Right lung (tissue), 10 donors: ENCODE data around the gene TAF9. TPM values are rescaled to one million over a fixed set of nuclear protein-coding genes. Genes with fewer than 3 reads are reported as not detected.
"Not testable (repeated sequence)": the region's sequence is repeated elsewhere in the genome, so short reads cannot be mapped to it uniquely, and the experiment has no call there.

Source experiments
- DNase-seq, 2 donors: peaks; one replicate each; pipeline ENCODE4 v3.0.0-alpha.2; 2013
- long read RNA-seq, 8 donors: transcript quantifications; one replicate each; lab custom pipeline, GENCODE V29; 2026
- polyA plus RNA-seq, 5 donors: library from polyadenylated mRNA; unstranded; fragments of 120-200 nt; gene quantifications; one replicate each; pipeline versions ENCODE4 v1.2.1 to v1.2.3, GENCODE V29; 2013; ENCODE audit warnings: inconsistent platforms in 1 of 5, low replicate concordance in 1 of 5; ENCODE audit not compliant: insufficient read length in 5 of 5, insufficient read depth in 1 of 5

TAF9 gene, protein sequence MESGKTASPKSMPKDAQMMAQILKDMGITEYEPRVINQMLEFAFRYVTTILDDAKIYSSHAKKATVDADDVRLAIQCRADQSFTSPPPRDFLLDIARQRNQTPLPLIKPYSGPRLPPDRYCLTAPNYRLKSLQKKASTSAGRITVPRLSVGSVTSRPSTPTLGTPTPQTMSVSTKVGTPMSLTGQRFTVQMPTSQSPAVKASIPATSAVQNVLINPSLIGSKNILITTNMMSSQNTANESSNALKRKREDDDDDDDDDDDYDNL
- polyA plus RNA-seq, result 10 to 100 TPM; 50.6 to 66.3 (median 51.8) TPM
- long read RNA-seq, donor 1, transcript TAF9-205 (2 exons, 1,331 nt), result minor isoform, 6 of 57 reads
- long read RNA-seq, donor 1, transcript TAF9-201 (3 exons, 1,283 nt), result major isoform, 46 of 57 reads
- long read RNA-seq, donor 1, partial matches to known transcripts, result 0 of 57 reads
- long read RNA-seq, donor 1, other reads (novel, unspliced or antisense), result 0 of 57 reads
- long read RNA-seq, donor 2, transcript TAF9-201 (3 exons, 1,283 nt), result major isoform, 21 of 31 reads
- long read RNA-seq, donor 2, transcript TAF9-205 (2 exons, 1,331 nt), result minor isoform, 7 of 31 reads
- long read RNA-seq, donor 2, partial matches to known transcripts, result 0 of 31 reads
- long read RNA-seq, donor 2, other reads (novel, unspliced or antisense), result 0 of 31 reads
- long read RNA-seq, donor 3, transcript TAF9-201 (3 exons, 1,283 nt), result major isoform, 26 of 33 reads
- long read RNA-seq, donor 3, transcript TAF9-205 (2 exons, 1,331 nt), result minor isoform, 5 of 33 reads
- long read RNA-seq, donor 3, partial matches to known transcripts, result 0 of 33 reads
- long read RNA-seq, donor 3, other reads (novel, unspliced or antisense), result 0 of 33 reads
- long read RNA-seq, donor 4, transcript TAF9-201 (3 exons, 1,283 nt), result major isoform, 22 of 24 reads
- long read RNA-seq, donor 4, partial matches to known transcripts, result 0 of 24 reads
- long read RNA-seq, donor 4, other reads (novel, unspliced or antisense), result 0 of 24 reads
- long read RNA-seq, donor 5, transcript TAF9-201 (3 exons, 1,283 nt), result major isoform, 42 of 50 reads
- long read RNA-seq, donor 5, transcript TAF9-205 (2 exons, 1,331 nt), result minor isoform, 5 of 50 reads
- long read RNA-seq, donor 5, partial matches to known transcripts, result 0 of 50 reads
- long read RNA-seq, donor 5, other reads (novel, unspliced or antisense), result 0 of 50 reads
- long read RNA-seq, donor 6, transcript TAF9-205 (2 exons, 1,331 nt), result minor isoform, 5 of 42 reads
- long read RNA-seq, donor 6, transcript TAF9-201 (3 exons, 1,283 nt), result major isoform, 35 of 42 reads
- long read RNA-seq, donor 6, partial matches to known transcripts, result 0 of 42 reads
- long read RNA-seq, donor 6, other reads (novel, unspliced or antisense), result 0 of 42 reads
- long read RNA-seq, donor 7, transcript TAF9-201 (3 exons, 1,283 nt), result major isoform, 28 of 43 reads
- long read RNA-seq, donor 7, partial matches to known transcripts, result 9 of 43 reads
- long read RNA-seq, donor 7, other reads (novel, unspliced or antisense), result 0 of 43 reads
- long read RNA-seq, donor 8, transcript TAF9-201 (3 exons, 1,283 nt), result major isoform, 9 of 11 reads
- long read RNA-seq, donor 8, partial matches to known transcripts, result 0 of 11 reads
- long read RNA-seq, donor 8, other reads (novel, unspliced or antisense), result 0 of 11 reads

DNA sequence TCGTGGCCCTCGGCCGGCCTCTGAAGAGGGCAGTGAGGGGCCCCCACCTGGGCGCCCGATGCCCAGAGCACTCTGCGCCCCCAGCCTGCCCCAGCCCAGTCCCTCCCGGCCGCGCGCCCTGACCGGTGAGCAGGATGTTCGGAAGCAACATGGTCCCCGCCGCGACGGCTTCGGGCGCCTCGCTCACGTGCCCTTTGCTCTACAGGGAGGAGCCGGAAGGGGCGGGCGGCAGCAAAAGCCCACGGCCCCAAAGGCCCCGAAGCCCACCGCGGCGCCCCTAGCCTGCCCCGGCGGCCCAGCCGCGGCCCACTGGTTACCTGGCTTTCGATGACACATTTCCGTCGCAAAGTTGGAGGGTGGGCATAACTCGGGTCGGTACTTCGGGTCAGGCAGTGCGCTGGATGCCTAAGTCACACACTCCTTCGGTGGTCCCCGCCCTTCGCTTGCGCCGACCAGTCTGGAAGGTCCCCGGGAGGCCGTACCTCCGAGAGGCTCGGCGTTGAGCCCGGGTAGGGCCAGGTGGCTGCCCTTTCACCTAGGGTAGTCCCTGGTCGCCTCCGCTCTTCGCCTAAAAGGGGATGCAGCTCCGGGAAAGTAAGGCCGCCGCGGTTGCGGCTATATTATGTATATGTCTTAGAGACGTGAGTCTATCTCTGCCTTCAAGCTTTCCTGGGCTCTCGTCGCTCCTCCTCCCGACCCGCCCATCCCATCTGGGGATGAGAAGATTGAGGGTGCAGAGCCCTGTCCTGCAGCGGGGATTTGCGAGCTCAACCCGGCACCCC lies at the start of gene TAF9, which contains the start of the genes AK6 and RAD17:
TSS of gene TAF9 (minus strand) at position 181 of the 782 bp plus-strand sequence. CDS start 3,783 bp downstream, outside the sequence.
TSS of gene AK6 (minus strand) at position 181 of the 782 bp plus-strand sequence. CDS start at position 151, 30 bp downstream.
TSS of gene RAD17 (plus strand) at position 479 of the 782 bp plus-strand sequence. CDS start 2,391 bp downstream, outside the sequence.
- peak; percentile 96 for DNase-seq

DNA sequence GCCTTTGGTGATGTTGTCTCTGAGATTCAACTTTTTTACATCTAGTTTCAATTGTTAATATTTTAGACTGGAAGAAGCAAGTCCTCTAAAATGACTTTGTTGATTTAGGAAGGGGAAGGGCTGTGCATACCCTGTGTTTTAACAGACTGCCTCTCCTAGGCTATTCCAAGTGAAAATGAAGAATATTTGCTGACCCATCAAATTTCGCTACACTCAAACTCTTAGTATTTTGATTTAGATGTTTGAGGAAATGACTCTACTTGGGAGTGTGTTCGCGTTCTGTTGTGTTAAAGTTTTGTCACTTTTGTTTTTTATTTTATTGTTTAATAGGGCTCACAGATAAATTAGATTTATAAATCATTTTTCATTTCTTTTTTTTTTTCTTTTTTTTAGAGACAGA lies 49.2 kb upstream of the TAF9 start:
- no peak for DNase-seq

DNA sequence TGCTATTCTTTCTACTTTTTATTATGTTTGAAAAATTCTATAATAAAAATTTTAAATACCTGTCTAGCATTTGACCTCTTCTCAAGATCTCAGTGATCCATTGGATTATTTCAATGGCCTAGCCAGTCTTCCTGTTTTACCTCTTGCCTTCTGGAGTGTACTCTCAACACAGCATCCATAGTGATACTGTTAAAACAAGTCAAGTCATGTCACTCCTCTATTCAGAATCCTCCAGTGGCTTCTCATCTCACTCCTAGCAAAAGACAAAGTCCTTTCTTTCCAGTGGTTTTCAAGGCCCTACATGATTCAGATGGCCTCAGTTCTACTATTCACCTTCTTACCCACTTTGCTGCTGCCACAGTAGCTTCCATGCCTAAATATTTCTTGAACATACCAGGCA lies 47.4 kb upstream of the TAF9 start:
- DNase-seq, result no peak

DNA sequence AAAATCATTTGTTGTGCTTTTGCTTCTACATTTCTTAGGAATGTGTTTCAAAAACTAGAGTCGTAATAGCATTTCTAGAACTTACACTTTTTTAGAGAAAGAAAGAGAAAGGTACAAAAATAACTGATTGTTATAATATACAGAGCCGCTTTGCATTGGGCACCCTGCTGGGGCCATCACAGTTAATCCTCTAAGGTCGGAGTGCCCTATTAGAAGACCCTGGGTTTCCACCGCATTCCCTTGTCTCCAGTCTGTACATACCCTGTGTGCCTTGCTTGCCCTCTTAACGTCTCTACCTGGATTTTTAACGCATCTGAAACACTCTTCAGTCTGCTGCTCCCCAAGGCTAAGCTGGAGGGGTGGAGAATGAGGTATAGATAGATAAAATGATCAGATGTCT lies 46.9 kb upstream of the TAF9 start:
- DNase-seq, result no peak

DNA sequence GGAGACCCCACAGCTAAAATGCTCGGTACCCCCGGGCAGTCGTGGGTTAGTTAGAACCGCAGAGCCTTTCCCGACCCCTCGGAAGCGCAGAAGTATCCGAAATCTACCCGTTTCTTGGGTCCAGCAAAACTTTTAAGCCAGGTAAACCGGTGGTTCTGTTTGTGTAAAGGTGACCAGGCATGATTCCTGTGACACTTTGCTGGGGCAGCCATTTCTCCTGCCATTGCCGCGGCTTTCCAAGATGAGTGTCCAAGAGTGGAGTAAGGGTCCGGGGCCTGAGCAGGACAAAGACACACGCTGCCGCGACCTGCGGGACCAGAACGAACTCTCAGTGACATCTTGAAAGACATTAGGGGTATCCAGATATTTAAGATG lies 46.3 kb upstream of the TAF9 start:
- DNase-seq, result peak; percentile 14 to 18

DNA sequence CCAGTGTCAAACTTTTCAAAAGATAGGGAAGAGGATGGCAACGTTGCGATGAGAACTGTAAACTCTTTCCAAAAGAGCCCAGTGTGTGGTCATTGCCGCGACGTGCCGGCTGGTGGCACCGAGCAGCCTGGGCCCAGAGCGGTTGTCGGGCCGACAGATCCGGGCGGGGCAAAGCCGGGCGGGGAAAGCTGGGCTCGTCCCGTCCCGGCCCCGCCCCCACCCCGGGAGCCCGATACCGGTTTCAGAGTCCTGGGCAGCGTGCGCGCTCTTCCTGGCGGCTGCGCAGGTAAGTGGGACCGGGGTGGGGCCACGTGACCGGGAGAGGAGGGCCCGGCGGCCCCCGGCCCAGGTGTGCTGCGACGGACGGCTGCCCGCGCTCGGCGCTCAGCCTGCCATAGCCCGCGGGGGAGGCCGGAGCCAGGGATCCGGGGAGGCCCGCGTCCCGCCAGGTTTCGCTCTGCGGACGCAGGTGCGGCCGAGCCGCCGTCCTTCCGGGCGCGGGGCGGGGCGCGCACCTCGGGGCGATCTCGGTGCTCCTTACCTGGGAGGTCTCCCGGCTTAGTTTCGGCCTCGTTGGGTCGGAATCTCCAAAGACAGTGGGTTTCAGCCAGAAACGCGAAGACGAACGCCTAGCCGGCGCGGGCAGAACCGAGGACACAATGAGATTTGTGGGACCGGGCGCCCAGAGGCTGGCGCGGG lies 45.7 kb upstream of the TAF9 start, which contains the start of gene MARVELD2:
TSS of gene MARVELD2 (plus strand) at position 232 of the 699 bp plus-strand sequence. CDS start 4,270 bp downstream, outside the sequence.
- DNase-seq, result peak; percentile 74 to 76

DNA sequence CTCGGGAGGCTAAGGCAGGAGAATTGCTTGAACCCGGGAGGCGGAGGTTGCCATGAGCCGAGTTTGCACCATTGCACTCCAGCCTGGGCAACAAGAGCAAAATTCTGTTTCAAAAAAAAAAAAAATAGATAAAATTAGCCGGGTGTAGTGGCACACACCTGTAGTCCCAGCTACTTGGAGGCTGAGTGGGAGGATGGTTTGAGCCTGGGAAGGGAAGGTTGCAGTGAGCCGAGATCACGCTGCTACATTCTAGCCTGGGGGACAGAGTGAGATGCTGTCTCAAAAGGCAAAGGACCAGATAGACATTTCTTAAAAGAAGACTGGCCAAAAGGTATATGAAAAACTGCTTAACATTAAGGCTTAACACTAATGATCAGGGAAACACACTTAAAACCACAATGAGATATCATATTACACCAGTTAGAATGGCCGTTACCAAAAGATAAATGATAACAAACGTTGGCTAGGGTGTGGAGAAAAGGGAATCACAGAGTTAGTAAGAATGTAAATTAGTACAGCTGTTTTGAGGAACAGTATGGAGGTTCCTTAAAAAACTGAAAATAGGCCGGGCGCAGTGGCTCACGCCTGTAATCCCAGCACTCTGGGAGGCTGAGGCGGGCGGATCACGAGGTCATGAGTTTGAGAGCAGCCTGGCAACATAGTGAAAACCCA lies 35.5 kb upstream of the TAF9 start:
- DNase-seq, result no peak

DNA sequence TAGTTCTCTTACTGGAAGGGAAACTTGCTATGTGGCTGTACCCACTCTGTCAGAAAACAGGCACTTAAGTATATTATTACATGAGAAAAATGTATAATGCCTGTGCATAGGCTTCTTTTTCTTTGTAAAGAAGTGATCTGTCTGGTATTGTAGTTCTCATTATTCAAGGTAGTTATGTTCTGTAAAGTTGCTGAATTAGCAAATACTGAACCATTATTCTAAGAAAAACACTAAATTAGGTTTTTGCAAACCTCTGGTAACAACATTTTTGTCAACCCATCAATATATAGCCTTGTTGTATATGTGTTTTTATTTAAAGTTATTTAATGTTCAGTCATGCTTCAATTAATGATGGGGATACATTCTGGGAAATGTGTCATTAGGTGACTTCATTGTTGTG lies 9.1 kb upstream of the TAF9 start:
- DNase-seq, result no peak

DNA sequence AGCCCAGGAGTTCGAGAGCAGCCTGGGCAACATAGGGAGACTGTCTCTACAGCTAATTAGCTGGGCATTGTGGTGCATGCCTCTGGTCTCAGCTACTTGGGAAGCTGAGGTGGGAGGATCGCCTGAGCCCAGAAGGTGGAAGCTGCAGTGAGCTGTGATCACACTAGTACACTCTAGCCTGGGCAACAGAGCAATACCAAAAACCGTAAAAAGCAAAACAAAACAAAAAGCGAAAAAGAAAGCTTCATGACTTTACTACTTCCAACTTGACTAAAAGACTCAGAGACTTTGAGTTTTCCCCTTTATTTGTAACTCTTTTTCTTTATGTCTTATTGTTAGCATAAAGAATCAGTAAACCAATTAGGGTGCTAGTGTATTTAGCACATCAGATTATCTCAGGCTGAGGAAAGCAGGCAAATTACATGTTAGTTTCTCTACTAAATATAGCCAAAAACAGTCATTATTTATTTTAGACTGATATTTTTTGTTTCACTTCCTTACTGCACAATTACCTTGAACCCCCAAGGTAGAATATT lies 5.7 kb upstream of the TAF9 start:
- DNase-seq, result no peak

DNA sequence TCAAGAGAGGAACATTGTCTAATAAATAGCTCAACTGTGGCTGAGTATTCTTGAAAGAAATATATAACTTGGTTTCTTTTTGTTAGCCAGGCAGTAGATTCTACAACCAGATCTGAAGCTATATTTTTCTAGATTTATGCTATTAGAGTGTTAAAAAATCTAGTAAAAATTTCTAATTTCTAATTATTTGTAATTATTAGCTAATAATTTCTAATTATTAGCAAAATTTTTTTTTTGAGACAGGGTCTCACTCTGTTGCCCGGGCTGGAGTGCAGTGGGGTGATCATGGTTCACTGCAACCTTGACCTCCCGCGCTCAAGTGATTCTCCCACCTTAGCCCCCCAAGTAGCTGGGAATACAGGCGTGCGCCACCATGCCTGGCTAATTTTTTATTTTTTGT lies 3.1 kb upstream of the TAF9 start:
- DNase-seq, result no peak

DNA sequence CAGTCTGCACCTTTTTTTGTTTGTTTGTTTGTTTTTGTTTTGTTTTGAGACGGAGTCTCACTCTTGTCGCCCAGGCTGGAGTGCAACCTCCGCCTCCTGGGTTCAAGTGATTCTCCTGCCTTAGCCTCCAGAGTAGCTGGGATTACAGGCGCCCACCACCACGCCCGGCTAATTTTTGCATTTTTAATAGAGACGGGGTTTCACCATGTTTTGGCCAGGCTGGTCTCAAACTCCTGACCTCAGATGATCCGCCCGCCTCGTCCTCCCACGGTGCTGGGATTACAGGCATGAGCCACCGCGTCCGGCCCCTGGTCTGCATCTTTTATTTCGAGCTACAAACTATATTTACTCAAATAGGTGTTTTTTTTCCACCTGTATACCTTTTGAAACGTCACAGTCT lies 1.0 kb upstream of the TAF9 start:
- not testable (repeated sequence) for DNase-seq

DNA sequence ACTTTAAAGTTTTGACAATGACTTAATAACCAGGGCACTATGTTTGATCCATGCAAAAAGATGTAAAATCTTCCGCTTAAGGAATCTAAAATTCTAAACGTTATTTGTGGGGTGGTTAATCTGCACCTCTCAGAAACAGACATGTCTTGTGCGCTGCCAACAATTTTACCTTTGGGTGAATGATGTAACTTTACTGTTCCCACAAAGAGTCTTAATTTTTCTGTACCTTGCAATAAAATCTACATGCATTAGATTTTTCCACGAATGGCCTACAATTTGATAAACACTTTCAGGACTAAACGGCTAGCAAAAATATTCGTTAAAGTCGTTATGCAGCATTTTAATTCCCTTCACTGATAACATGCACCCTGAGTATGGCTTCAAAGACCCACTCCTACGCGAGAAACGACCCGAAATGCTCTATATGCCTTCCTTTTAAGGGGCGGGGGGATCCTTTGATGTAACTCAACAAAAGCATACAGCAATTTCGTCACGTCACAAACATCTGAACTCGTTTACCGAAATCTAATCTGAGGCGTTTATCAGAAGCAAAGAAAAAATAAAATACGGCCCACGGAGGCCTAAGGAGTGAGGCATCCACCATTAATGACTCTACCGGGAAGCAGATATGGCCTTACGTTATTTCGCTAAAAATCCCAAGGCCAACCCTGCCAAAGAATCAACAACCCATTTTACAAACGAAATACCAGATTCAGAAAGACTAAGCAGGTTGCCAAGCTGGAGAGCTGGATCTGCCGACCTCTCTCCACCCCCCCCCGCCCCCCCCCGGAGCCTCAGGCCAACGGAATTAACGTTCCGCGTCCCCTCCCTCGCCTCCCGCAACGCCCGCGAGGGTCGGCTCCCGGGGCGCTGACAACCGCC lies 621 bp downstream of the TAF9 start:
- DNase-seq, result peak in 1 of 2 donors; percentile 25

DNA sequence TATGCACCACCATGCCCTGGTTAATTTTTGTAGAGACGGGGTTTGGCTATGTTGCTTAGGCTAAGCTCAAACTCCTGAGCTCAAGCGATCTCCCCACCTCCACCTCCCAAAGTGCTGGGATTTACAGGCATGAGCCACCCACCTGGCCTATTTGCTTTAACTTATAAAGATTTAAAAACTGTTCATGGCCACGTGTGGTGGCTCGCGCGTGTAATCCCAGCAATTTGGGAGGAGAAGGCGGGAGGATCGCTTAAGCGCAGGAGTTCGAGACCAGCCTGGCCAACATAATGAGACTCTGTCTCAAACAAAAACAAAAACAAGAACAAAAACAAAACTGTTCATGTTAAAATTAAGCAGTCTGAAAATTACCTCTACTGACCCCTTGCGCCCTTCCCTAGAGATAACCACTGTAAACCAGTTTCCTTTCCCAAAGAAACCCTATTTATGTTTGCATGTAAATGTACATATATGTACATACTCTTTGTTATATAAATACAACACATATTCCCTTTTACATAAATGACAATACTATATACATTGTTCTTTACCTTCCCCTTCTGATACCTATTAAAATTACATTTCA lies 1.5 kb downstream of the TAF9 start:
- no peak for DNase-seq

DNA sequence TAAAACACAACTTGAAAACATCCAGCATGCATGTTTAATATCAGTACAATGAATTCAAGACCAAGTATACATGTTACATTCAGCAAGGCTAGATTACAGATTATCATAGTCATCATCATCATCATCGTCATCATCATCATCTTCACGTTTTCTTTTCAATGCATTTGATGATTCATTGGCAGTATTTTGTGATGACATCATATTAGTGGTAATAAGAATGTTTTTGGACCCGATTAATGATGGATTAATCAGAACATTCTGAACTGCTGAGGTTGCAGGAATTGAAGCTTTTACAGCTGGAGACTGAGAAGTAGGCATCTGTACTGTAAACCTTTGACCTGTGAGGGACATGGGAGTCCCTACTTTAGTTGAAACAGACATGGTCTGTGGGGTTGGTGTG lies 4.5 kb downstream of the TAF9 start:
- DNase-seq, result no peak

DNA sequence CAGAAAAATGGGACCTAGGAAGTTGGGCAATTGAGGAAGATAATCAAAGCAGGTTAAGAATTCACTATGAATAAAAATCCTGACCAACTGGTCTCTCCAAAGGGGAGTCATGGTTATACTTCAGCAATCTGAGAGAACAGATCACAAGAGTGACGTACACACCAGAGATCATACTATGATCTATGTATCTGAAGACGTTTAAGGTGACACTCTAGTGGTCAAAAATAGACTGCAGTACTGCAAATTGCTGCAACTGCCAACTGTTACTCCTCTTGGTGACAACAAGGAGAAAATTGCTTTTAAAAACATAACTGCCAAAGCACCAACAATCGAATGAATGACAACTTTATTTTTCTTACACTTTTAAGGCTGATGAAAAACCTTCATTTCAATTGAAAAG lies 4.9 kb downstream of the TAF9 start:
- no peak for DNase-seq

DNA sequence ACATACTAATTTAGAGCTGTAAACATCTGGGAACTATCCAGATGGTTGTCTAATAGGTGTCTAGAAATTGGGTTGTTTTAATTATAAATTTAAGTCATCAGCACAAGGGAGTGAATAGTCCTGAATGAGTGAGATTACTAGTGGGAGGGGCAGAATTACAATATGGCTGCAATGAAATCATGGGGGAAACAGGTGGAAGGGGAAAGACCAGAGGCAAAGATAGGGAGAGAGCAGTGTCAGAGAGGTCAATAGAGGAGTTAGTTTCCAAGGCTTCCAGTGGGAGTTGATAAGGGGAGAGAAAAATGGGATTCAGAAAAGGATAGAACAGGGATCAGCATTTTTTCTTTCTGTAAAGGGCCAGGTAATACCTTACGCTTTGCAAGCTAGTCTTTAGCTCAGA lies 8.9 kb downstream of the TAF9 start:
- no peak for DNase-seq

DNA sequence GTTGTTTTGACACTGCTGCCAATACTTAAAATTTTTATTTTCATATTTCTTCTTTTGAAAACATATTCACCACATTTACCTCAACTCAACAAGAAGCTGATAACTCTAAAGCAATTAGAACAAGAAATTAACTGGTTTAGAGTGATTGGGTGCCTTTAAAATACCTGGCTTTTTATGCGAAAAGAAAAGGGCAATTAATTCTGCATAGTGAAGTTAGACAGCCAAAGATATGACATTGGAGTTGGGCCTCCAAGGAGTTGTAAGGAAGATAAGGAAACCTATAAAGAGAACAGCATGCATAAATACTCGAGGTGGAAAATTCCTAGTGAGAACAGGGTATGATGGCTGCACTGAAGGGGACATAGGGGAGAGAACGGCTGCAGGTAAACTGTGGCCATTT lies 9.6 kb downstream of the TAF9 start:
- DNase-seq, result no peak
